DND-41 (cell line): ENCODE data around the gene ERC1.

Source experiments
- EZH2 ChIP-seq: IDR thresholded peaks from 3 replicates; pipeline ENCODE4 v1.6.1; 2012; ENCODE audit warnings: borderline replicate concordance, low read depth, mild to moderate bottlenecking, moderate library complexity, low read length, inconsistent platforms; ENCODE audit not compliant: severe bottlenecking
- TF ChIP-seq, protein P1 (sequence below): IDR thresholded peaks from 2 replicates; pipeline ENCODE4 v1.5.1; 2012; ENCODE audit warnings: borderline replicate concordance, low read length, moderate library complexity, mild to moderate bottlenecking; ENCODE audit not compliant: poor library complexity, severe bottlenecking; ENCODE audit errors: extremely low read depth

DNA sequence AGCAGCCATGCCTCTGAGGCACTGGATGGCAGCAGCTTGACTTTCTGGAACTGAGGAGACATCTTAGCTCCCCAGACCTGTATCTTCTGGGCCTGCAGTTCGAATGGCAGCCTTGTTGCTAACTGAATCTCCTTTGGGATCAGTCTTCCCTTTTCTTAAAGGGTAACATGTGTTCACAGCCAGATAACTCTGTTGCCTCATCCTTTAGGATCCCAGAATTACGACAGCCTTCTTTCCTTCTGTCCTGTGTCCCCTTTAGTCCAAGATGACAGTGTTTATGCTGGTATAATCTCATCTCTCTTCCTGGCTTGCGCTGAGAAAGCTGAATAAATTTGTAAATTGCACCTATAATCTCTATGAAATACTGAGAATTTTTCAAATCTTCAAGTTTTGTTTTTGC is 9.1 kb upstream of the ERC1 start:
- TF ChIP-seq, protein P1, sequence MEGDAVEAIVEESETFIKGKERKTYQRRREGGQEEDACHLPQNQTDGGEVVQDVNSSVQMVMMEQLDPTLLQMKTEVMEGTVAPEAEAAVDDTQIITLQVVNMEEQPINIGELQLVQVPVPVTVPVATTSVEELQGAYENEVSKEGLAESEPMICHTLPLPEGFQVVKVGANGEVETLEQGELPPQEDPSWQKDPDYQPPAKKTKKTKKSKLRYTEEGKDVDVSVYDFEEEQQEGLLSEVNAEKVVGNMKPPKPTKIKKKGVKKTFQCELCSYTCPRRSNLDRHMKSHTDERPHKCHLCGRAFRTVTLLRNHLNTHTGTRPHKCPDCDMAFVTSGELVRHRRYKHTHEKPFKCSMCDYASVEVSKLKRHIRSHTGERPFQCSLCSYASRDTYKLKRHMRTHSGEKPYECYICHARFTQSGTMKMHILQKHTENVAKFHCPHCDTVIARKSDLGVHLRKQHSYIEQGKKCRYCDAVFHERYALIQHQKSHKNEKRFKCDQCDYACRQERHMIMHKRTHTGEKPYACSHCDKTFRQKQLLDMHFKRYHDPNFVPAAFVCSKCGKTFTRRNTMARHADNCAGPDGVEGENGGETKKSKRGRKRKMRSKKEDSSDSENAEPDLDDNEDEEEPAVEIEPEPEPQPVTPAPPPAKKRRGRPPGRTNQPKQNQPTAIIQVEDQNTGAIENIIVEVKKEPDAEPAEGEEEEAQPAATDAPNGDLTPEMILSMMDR = no peak
- no peak for TF ChIP-seq EZH2
